Erythroblast (primary cell): Measurements from ENCODE around the gene CYP26B1.

Experiments used
- DNase-seq, 2 experiments: peaks; one replicate each; lab custom pipeline; 2025; lab: John Stamatoyannopoulos, UW
- GATA1 ChIP-seq: IDR thresholded peaks from 2 replicates; pipeline ENCODE4 v1.6.1; 2011; ENCODE audit warnings: low read depth, mild to moderate bottlenecking, control low read depth, low read length, moderate library complexity
- POLR2A ChIP-seq: IDR thresholded peaks from 2 replicates; pipeline ENCODE4 v1.6.1; 2011; ENCODE audit warnings: mild to moderate bottlenecking, low read length

The CYP26B1 gene

GRCh38 chr2:72166279-72166678 is 18.6 kb upstream of the CYP26B1 start:
- TF ChIP-seq POLR2A (no peak), GATA1 (no peak)
- DNase-seq: no peak

DNA sequence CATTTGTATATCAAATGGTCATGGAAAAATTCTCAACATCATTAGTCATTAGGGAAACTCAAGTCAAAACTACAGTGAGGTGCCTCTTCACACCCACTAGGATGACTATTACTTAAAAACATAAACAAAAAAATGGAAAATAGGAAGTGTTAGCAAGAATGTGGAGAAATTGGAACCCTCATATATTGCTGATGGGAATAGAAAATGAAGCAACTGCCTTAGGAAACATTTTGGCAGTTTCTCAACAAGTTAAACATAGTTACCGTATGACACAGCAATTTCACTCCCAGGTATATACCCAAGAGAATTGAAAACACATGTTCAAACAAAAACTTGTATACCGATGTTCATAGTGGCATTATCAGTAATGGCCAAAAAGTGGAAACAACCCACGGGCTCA is 18.1 kb upstream of the CYP26B1 start:
- DNase-seq: no peak
- no peak for TF ChIP-seq GATA1
- no peak for TF ChIP-seq POLR2A

DNA sequence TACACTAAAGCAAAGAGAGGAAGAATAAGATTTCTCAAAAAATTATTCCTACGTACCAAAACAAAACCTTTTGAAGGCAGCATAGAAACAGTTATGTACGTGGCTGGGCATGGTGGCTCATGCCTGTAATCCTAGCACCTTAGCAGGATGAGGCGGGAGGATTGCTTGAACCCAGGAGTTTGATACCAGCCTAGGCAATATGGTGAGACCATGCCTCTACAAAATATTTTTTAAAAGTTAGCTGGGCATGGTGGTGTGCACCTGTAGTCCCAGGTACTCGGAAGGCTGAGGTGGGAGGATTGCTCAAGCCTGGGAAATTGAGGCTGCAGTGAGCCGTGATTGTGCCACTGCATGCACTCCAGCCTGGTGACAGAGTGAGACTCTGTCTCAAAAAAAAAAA is 14.9 kb upstream of the CYP26B1 start:
- no peak for DNase-seq
- TF ChIP-seq GATA1: no peak
- TF ChIP-seq POLR2A: no peak

DNA sequence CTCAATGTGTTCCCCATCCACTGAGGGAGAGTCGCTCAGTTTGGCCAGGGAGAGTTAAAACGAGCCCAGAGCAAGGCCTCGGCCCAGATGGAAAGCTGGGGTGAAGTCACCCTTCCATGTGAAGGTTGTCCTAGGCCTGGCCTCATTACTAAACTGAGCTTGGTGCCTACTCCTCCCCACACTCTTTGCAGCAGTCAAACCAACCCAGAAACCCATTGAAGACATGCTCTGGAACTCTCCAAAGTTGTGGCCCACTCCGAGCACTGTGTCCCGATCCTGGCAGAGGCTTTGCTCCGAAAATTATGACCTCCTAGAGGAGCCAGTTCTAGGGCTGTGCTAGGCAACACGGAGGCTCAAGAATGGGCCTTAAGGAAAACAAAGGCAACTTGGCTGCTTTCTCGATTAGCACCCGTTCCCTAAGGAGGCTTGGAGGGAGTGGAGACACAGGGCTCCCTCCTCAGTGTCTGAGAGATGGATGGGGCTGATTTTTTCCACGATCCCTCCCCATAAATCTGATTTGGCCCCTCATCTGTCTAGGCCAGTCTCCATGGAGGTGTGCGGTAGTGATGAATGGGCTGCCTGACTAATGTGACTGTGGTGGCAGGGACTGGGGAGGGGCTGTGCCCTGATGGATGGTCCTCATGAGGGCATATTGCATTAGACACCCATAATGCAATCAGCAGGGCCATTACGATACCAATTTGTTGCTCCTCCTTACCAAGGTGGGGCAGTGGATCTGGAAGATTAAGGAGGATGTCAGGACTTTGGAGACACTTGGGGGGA is 11.7 kb upstream of the CYP26B1 start:
- TF ChIP-seq POLR2A (no peak), GATA1 (no peak)
- no peak for DNase-seq

GRCh38 chr2:72157871-72158771 is 10.5 kb upstream of the CYP26B1 start:
- TF ChIP-seq GATA1 (no peak), POLR2A (no peak)
- DNase-seq: no peak

DNA sequence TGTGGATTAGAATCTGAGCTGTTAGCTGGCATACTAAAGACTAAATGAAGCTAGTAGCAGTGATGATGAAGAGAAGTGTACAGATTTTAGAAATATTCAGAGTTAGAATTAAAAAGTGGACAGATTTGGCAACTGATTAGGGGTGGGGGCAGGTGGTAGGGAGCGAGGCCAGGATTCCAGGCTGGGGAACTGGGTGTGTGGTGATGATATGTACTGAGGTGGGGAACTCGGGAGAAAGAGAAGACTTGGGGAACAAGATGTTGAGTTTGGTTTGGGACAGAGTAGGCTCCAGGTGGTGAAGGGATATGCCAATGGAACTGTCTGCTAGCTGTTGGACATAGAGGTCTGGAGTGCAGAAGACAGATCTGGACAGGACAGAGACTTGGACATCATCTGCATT is 9.2 kb upstream of the CYP26B1 start:
- no peak for TF ChIP-seq GATA1
- TF ChIP-seq POLR2A: no peak
- no peak for DNase-seq

DNA sequence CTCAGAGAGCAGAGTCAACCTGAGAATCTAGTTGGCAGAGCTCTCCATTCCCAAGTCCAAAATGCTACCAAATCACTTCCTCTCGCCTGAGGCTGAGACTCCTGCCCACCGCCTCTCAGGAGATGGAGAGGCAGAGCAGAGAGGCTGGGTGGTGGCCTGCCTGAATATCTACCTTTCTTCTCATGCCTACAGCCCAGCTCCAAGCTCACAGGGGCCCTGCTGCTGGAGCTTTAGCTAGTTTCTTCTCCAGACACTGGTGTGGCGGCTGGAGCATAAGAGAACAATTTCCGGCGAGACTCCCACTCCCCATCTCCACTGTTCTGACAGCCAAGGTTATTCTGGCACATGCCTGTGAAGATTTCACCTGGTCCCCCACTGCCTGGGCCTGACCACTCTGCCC is 8.1 kb upstream of the CYP26B1 start:
- TF ChIP-seq POLR2A: no peak
- TF ChIP-seq GATA1: no peak
- no peak for DNase-seq

DNA sequence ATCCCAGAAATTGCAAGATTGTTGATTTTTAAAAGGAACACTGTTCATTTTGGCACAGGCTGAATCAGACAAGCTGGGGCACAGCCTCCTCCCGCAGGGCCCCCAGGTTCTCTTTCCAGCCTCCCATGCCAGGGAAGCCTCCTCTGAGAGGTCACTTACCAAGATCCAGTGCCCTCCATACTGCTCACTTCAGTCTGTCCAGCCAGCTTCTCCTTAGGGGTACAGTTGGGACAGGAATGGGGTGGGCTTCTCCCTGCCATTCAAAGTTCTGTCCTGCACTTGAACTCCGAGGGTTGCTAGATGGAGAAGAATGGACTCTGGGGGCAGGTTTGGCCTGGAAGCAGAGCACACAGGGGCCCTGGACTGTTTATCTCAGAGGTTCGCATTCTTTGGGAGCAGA is 7.5 kb upstream of the CYP26B1 start:
- no peak for DNase-seq
- TF ChIP-seq POLR2A (no peak), GATA1 (no peak)

GRCh38 chr2:72154386-72154975 is 6.8 kb upstream of the CYP26B1 start:
- no peak for DNase-seq
- TF ChIP-seq POLR2A (no peak), GATA1 (no peak)

DNA sequence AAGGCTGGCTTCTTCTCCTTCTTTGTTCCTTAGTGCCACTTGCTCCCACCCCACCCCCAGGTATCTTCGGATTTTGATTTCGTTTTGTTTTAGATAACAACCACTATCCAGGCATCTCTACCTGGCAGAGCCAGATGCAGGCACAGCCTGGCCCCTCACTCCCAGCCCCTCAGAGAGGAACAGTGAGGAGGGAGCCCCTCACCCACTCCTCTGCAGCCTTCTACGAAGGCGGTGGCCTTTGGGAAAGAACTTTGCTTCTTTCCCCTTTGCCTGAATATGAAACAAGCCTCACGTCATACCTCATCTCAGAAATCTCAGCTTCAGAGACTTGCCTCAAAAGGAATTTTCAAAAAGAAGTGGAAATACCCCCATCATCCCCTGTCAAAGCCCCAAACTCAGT is 6.3 kb upstream of the CYP26B1 start:
- no peak for DNase-seq
- TF ChIP-seq POLR2A (no peak), GATA1 (no peak)

DNA sequence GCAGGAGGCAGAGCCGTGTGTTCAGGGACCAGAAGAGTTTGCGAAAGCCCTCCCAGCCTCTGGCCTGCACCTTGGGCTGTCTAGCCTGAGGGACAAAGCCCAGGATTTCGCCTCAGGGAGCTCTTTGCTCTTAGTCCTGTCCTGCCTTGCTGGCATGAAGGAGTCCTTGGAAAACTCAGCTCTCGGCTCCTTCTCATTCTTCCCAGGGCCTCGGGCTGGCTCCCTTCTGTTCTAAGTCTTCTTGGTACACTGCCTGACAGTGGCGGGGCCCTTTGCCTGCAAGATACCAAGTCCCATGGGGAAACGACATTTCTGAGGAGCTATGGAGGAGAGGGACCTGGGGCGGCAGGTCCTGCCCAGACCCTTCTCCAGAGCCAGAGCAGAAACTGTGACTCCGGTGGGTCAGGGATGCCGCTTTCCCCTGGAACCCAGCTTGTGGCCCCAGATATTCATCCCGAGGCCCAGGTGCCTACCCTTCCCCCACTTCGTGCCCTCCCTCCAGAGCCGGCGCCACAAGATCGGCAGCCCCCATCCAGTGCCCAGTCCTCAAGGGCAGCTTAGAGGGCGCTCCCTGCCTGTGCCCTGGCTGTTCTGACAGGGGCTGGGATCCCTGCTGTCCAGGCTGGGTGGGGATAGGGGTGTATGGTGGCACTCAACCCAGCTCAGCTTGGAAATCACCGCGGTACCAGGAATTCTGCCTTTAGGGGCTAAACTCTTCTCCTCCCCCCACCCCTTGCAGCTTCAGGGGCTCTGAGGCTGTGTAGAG is 5.5 kb upstream of the CYP26B1 start:
- DNase-seq: no peak
- TF ChIP-seq POLR2A (no peak), GATA1 (no peak)

GRCh38 chr2:72150861-72151356 is 3.2 kb upstream of the CYP26B1 start:
- TF ChIP-seq GATA1 (no peak), POLR2A (no peak)
- no peak for DNase-seq
